ENCODE results near the gene OXLD1. TPM values are rescaled to one million over a fixed set of nuclear protein-coding genes. Genes with fewer than 3 reads are reported as not detected.
"Not testable (repeated sequence)": the region's sequence is repeated elsewhere in the genome, so short reads cannot be mapped to it uniquely, and the experiment has no call there.

Gene OXLD1
- total and polyA plus RNA-seq, 9 donors: 1.7 to 35.7 (median 20.9) TPM

GRCh38 chr17:81631482-81631881 lies 34.9 kb downstream of the OXLD1 start:
- no peak for DNase-seq
- 77 to 85% (median 82%) methylated on average over 7 of the region's 7 CpGs for WGBS, 3 donors

DNA sequence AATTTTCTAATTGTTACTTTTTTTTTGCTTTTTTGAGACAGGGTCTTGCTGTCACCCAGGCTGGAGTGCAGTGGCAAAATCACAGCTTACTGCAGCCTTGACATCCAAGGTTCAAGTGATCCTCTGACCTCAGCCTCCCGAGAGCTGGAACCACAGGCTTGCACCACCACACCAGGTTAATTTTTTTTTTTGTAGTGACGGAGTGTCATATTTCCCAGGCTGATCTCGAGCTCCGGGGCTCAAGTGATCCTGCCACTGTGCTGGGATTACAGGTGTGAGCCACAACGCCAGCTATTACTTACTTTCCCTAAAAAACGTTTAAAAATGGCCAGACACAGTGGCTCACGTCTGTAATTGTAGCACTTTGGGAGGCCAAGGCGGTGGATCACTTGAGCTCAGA lies 36.1 kb downstream of the OXLD1 start:
- TF ChIP-seq POLR2A (IDR thresholded peaks at IDR 0.05): no peak
- Histone ChIP-seq H3K27ac (no peak overlapping the region), H3K36me3 (no peaks in the 10 kb centered on the region), H3K27me3 (no peaks in the 10 kb centered on the region), H3K9me3 (no peaks in the 10 kb centered on the region), H3K4me3 (no peak overlapping the region), H3K4me1 (ENCODE audit: insufficient read depth) (no peaks in the 10 kb centered on the region)
- intact Hi-C loops (cut with DNase I): no loop called here
- DNase-seq: no peak
- WGBS, 3 donors: 82 to 84% (median 83%) methylated on average over 8 of the region's 8 CpGs

More at GRCh38 chr17:81631482-81631881, 34.9 kb downstream of the OXLD1 start:
- Histone ChIP-seq H3K4me3 (no peak overlapping the region), H3K27me3 (no peaks in the 10 kb centered on the region), H3K4me1 (ENCODE audit: insufficient read depth) (peaks cover 6% of the 10 kb centered on the region), H3K27ac (no peak overlapping the region), H3K9me3 (no peaks in the 10 kb centered on the region), H3K36me3 (no peaks in the 10 kb centered on the region)
- TF ChIP-seq, protein P1, sequence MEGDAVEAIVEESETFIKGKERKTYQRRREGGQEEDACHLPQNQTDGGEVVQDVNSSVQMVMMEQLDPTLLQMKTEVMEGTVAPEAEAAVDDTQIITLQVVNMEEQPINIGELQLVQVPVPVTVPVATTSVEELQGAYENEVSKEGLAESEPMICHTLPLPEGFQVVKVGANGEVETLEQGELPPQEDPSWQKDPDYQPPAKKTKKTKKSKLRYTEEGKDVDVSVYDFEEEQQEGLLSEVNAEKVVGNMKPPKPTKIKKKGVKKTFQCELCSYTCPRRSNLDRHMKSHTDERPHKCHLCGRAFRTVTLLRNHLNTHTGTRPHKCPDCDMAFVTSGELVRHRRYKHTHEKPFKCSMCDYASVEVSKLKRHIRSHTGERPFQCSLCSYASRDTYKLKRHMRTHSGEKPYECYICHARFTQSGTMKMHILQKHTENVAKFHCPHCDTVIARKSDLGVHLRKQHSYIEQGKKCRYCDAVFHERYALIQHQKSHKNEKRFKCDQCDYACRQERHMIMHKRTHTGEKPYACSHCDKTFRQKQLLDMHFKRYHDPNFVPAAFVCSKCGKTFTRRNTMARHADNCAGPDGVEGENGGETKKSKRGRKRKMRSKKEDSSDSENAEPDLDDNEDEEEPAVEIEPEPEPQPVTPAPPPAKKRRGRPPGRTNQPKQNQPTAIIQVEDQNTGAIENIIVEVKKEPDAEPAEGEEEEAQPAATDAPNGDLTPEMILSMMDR (IDR thresholded peaks at IDR 0.05): no peak
- TF ChIP-seq EP300 (IDR thresholded peaks at IDR 0.05) (no peak), POLR2A (IDR thresholded peaks at IDR 0.05) (no peak)
- intact Hi-C loops (cut with DNase I): no loop called here

DNA sequence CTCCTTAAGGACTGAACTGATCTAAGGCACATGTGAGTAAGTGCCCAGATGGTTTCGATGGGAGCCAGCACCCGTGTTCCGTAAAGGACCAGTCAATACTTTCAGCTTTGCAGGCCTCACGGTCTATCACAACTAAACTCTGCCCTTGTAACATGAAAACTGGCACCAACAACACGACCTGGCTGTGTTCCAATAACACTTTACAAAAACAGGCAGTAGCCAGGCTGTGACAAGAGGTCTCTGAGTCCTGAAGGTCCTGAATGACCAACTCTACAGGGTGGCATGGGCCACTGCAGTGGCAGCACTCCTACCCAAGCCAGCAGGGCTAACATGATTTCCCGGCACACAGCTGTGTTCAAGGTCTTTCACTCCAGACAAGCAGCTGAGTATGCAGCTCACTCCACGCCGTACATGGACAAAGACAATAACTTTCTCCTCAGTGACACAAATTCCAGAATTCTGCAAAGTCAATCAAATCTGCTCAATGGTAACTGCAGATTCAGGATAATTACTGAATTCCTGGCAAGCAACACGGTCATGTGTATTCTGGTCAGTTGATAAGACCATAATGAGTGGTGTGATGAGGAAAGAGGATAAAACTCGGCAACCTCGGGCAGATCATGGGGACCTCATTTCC lies 44.8 kb downstream of the OXLD1 start:
- TF ChIP-seq POLR2A (IDR thresholded peaks at IDR 0.05) (no peak), EP300 (IDR thresholded peaks at IDR 0.05) (no peak)
- TF ChIP-seq, protein P1 (IDR thresholded peaks at IDR 0.05): no peak
- peak in 4 of 5 donors; percentile 30 to 55 (median 42) for DNase-seq

DNA sequence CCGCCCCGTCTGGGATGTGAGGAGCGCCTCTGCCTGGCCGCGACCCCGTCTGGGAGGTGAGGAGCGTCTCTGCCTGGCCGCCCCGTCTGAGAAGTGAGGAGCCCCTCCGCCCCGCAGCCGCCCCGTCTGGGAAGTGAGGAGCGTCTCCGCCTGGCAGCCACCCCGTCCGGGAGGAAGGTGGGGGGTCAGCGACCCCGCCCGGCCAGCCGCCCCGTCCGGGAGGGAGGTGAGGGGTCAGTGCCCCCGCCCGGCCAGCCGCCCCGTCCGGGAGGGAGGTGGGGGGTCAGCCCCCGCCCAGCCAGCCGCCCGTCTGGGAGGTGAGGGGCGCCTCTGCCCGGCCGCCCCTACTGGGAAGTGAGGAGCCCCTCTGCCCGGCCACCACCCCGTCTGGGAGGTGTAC lies 48.1 kb downstream of the OXLD1 start:
- H3K27me3 ChIP-seq; H3K4me3 ChIP-seq; DNase-seq; H3K9me3 ChIP-seq; H3K36me3 ChIP-seq; intact Hi-C loops (cut with DNase I); H3K27ac ChIP-seq; H3K4me1 ChIP-seq (ENCODE audit: insufficient read depth): not testable (repeated sequence)
- WGBS, 3 donors: 89 to 94% (median 90%) methylated on average over 2 to 28 of the region's 36 CpGs

More for the DNA sequence above, 44.8 kb downstream of the OXLD1 start:
- H3K9me3 ChIP-seq: no peaks in the 10 kb centered on the region
- no peak overlapping the region for H3K4me3 ChIP-seq
- H3K36me3 ChIP-seq: no peaks in the 10 kb centered on the region
- WGBS, 3 donors: 13 to 29% (median 15%) methylated on average over 11 of the region's 11 CpGs
- no peaks in the 10 kb centered on the region for H3K27me3 ChIP-seq
- intact Hi-C loops (cut with DNase I): no loop called here
- H3K27ac ChIP-seq: peak overlapping the region in 1 of 2 donors; percentile 37
- peaks cover 5% of the 10 kb centered on the region for H3K4me1 ChIP-seq (ENCODE audit: insufficient read depth)

DNA sequence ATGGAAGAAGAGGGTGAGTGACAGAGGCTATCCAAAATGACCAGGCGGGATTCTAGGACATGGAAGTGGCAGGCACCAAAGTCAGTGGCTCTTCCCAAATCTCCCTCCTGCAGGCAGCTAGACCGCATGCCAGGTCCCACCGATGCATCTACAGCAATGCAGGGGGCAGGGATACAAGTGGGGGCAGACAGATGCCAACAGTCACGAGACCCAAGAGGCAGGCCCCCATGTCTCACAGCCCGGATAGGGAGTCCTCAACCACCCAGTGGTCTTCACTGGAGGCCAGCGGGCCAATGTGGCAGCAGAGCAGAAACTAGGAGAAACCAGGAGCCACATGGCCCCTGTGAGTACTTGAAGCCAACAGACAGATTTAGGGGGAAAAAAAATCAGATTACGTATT lies 49.5 kb downstream of the OXLD1 start:
- Histone ChIP-seq H3K4me1 (ENCODE audit: insufficient read depth) (peaks cover 6% of the 10 kb centered on the region), H3K27me3 (no peaks in the 10 kb centered on the region), H3K36me3 (no peaks in the 10 kb centered on the region), H3K4me3 (no peak overlapping the region), H3K9me3 (no peaks in the 10 kb centered on the region), H3K27ac (no peak overlapping the region)
- TF ChIP-seq EP300 (IDR thresholded peaks at IDR 0.05) (no peak), POLR2A (IDR thresholded peaks at IDR 0.05) (no peak)
- TF ChIP-seq, protein P1 (IDR thresholded peaks at IDR 0.05): no peak
- intact Hi-C loops (cut with DNase I): no loop called here
- 48 to 74% (median 65%) methylated on average over 6 to 7 of the region's 7 CpGs for WGBS, 3 donors
- no peak for DNase-seq
